PC-9 (cell line): Measurements from ENCODE around the gene ADAMTS2.

Source experiments
- EZH2 ChIP-seq: fragments of 200-600 bp; sonication (generic); IDR thresholded peaks from 2 replicates; pipeline ENCODE4 v1.8.0; 2017; ENCODE audit warnings: antibody characterized with exemption, low read depth
- TF ChIP-seq, protein P1 (sequence below): fragments of 200-600 bp; sonication (generic); conservative IDR thresholded peaks from 2 replicates; pipeline ENCODE4 v1.6.1; 2017; ENCODE audit warnings: mixed run types, antibody characterized with exemption, mild to moderate bottlenecking, moderate library complexity

DNA sequence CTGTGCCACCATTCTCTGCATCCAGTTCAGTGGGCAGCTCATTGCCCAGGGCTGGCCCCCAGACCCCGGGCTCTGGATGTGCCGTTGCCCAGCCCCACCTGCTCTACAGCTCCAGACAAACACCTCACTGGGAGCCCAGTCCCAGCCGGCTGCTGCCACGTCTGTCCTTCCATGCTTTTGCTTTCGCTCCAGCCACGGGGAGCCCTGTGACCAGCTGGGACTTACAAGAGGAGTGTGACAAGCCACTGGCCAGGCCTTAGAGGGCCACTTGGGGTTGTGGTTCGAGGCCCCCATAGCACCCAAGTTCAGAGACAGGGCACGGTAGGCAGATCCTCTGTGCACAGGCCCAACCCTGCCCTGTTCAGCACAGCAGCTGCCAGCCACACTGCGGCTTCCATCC, 142.0 kb downstream of the ADAMTS2 start:
- TF ChIP-seq, protein P1, sequence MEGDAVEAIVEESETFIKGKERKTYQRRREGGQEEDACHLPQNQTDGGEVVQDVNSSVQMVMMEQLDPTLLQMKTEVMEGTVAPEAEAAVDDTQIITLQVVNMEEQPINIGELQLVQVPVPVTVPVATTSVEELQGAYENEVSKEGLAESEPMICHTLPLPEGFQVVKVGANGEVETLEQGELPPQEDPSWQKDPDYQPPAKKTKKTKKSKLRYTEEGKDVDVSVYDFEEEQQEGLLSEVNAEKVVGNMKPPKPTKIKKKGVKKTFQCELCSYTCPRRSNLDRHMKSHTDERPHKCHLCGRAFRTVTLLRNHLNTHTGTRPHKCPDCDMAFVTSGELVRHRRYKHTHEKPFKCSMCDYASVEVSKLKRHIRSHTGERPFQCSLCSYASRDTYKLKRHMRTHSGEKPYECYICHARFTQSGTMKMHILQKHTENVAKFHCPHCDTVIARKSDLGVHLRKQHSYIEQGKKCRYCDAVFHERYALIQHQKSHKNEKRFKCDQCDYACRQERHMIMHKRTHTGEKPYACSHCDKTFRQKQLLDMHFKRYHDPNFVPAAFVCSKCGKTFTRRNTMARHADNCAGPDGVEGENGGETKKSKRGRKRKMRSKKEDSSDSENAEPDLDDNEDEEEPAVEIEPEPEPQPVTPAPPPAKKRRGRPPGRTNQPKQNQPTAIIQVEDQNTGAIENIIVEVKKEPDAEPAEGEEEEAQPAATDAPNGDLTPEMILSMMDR = no peak
- TF ChIP-seq EZH2 = no peak
